HCT116 (cell line): Measurements from ENCODE around the gene HLA-DRB5. TPM values are rescaled to one million over a fixed set of nuclear protein-coding genes. Genes with fewer than 3 reads are reported as not detected.
"Not testable (repeated sequence)": the region's sequence is repeated elsewhere in the genome, so short reads cannot be mapped to it uniquely, and the experiment has no call there.

ENCODE experiments used
- ATAC-seq: fragments of 200-7000 bp; cut with Tn5 transposase; 2 replicates; pipeline ENCODE4 v1.9.1; 2020; ENCODE audit warnings: mild to moderate bottlenecking, moderate library complexity
- BruUV-seq: library from RNA; stranded (reverse); fragments of 400-500 nt; replicated peaks from 2 replicates; lab custom pipeline; 2021; lab: Mats Ljungman, UMichigan
- CTCF ChIA-PET: fragments of 300-600 bp; sonication (Branson Sonifier 250); formaldehyde crosslinking; loops from one replicate; lab custom pipeline; 2021; ENCODE audit warnings: antibody characterized with exemption; lab: Charles Lee
- POLR2A ChIA-PET: fragments of 300-600, 350-600 bp; sonication (Branson Sonifier 250); formaldehyde crosslinking; loops from one replicate; lab custom pipeline; 2021; ENCODE audit warnings: antibody characterized with exemption; lab: Charles Lee
- RAD21 ChIA-PET, 2 experiments: fragments of 300-600 bp; sonication (Branson Sonifier 250); formaldehyde crosslinking; loops; one replicate each; lab custom pipeline; 2023; ENCODE audit warnings: low total read pairs in 2 of 2; ENCODE audit not compliant: uncharacterized antibody in 2 of 2, unreplicated experiment in 2 of 2, low non-redundant PET in 1 of 2; lab: Charles Lee
- DNase-seq: peaks from one replicate; pipeline ENCODE4 v3.0.0-alpha.2; 2010; ENCODE audit warnings: low read depth, low spot score
- H2AFZ ChIP-seq: fragments of 200-600 bp; shearing (Covaris generic), sonication (generic); 2 replicates; pipeline ENCODE4 v1.6.1; 2017; ENCODE audit warnings: low read depth, mixed run types, mixed read lengths, antibody characterized with exemption, low read length; ENCODE audit not compliant: poor library complexity, severe bottlenecking
- H3K27ac ChIP-seq: 2 replicates; pipeline ENCODE4 v1.5.1; 2012; ENCODE audit warnings: low read depth, low read length
- H3K27me3 ChIP-seq: fragments of 200-600 bp; sonication (generic); 2 replicates; pipeline ENCODE4 v1.6.1; 2016; ENCODE audit warnings: mixed run types, low read length, mixed read lengths; ENCODE audit not compliant: insufficient read depth
- H3K36me3 ChIP-seq, 2 experiments: fragments of 200-500 bp in 1 of 2; fragments of 200-600 bp in 1 of 2; sonication (Bioruptor generic) in 1 of 2; sonication (generic) in 1 of 2; 2 replicates each; pipeline versions ENCODE4 v1.5.1 to v1.6.1; 2014 to 2016; ENCODE audit warnings: low read length in 2 of 2, inconsistent platforms in 1 of 2, mixed read lengths in 1 of 2, mixed run types in 1 of 2; ENCODE audit not compliant: insufficient read depth in 2 of 2, control insufficient read depth in 1 of 2
- H3K4me1 ChIP-seq, 2 experiments: fragments of 200-600 bp in 1 of 2; sonication (generic) in 1 of 2; 2 replicates each; pipeline versions ENCODE4 v1.5.1 to v1.6.1; 2012 to 2017; ENCODE audit warnings: low read length in 2 of 2, inconsistent platforms in 1 of 2, mild to moderate bottlenecking in 1 of 2, mixed read lengths in 1 of 2, mixed run types in 1 of 2, moderate library complexity in 1 of 2; ENCODE audit not compliant: insufficient read depth in 2 of 2, control insufficient read depth in 1 of 2
- H3K4me2 ChIP-seq: fragments of 200-600 bp; sonication (generic); 2 replicates; pipeline ENCODE4 v1.6.1; 2017; ENCODE audit warnings: mixed run types, low read length, mixed read lengths
- H3K4me3 ChIP-seq, 2 experiments: fragments of 200-600 bp in 1 of 2; sonication (generic) in 1 of 2; replicated peaks in 1 of 2; 2 replicates each; pipeline ENCODE4 v1.5.1; 2011 to 2016; ENCODE audit warnings: low read length in 2 of 2, control low read depth in 1 of 2, low read depth in 1 of 2, mild to moderate bottlenecking in 1 of 2, mixed read lengths in 1 of 2, mixed run types in 1 of 2
- H3K79me2 ChIP-seq: fragments of 200-600 bp; sonication (generic); 2 replicates; pipeline ENCODE4 v1.6.1; 2017; ENCODE audit warnings: mild to moderate bottlenecking, mixed run types, low read length, moderate library complexity, mixed read lengths; ENCODE audit not compliant: insufficient read depth
- H3K9ac ChIP-seq: fragments of 200-600 bp; sonication (generic); 2 replicates; pipeline ENCODE4 v1.6.1; 2016; ENCODE audit warnings: low read length, mixed read lengths
- H3K9me2 ChIP-seq: fragments of 200-600 bp; sonication (generic), shearing (Covaris generic); 2 replicates; pipeline ENCODE4 v1.6.1; 2017; ENCODE audit warnings: mixed run types, mild to moderate bottlenecking, moderate library complexity; ENCODE audit not compliant: insufficient read depth
- H3K9me3 ChIP-seq, 2 experiments: fragments of 200-500 bp in 1 of 2; fragments of 200-600 bp in 1 of 2; sonication (Bioruptor generic) in 1 of 2; sonication (generic) in 1 of 2; 2 replicates each; pipeline ENCODE4 v1.6.1; 2014 to 2017; ENCODE audit warnings: low read length in 2 of 2, mixed read lengths in 2 of 2, inconsistent platforms in 1 of 2, low read depth in 1 of 2, mild to moderate bottlenecking in 1 of 2, mixed run types in 1 of 2, moderate library complexity in 1 of 2; ENCODE audit not compliant: control insufficient read depth in 1 of 2, insufficient read depth in 1 of 2
- H4K20me1 ChIP-seq: fragments of 200-600 bp; sonication (generic), shearing (Covaris generic); 2 replicates; pipeline ENCODE4 v1.6.1; 2017; ENCODE audit warnings: mixed run types, mild to moderate bottlenecking, moderate library complexity; ENCODE audit not compliant: insufficient read depth
- CBX3 ChIP-seq: IDR thresholded peaks from 2 replicates; pipeline ENCODE4 v1.6.1; 2012; ENCODE audit warnings: low read depth
- EGR1 ChIP-seq: IDR thresholded peaks from 2 replicates; pipeline ENCODE4 v1.6.1; 2012; ENCODE audit warnings: low read depth
- POLR2A ChIP-seq: IDR thresholded peaks from 2 replicates; pipeline ENCODE4 v1.7.0; 2011; ENCODE audit warnings: borderline replicate concordance; ENCODE audit not compliant: insufficient read depth, insufficient read length; ENCODE audit errors: extremely low read depth
- POLR2AphosphoS5 ChIP-seq: IDR thresholded peaks from 2 replicates; pipeline ENCODE4 v1.6.1; 2011; ENCODE audit warnings: mild to moderate bottlenecking, low read depth, low read length, moderate library complexity
- SIN3A ChIP-seq: IDR thresholded peaks from 2 replicates; pipeline ENCODE4 v1.6.1; 2012; ENCODE audit warnings: low read depth
- SP1 ChIP-seq: IDR thresholded peaks from 2 replicates; pipeline ENCODE4 v1.6.1; 2012; ENCODE audit warnings: low read depth
- SRF ChIP-seq: IDR thresholded peaks from 2 replicates; pipeline ENCODE4 v1.6.1; 2012; ENCODE audit warnings: low read depth
- YY1 ChIP-seq: IDR thresholded peaks from 2 replicates; pipeline ENCODE4 v1.6.1; 2011; ENCODE audit warnings: low read length, low read depth, moderate library complexity, mild to moderate bottlenecking; ENCODE audit not compliant: insufficient replicate concordance; ENCODE audit errors: extremely low read depth
- ZFX ChIP-seq: fragments of 450-650 bp; IDR thresholded peaks from 2 replicates; pipeline ENCODE4 v1.6.1; 2017
- ZNF274 ChIP-seq: fragments of 200-500 bp; sonication (Bioruptor generic); IDR thresholded peaks from 2 replicates; pipeline ENCODE4 v1.6.1; 2014; ENCODE audit warnings: mild to moderate bottlenecking, low read depth, low read length, inconsistent platforms
- intact Hi-C: fragments of 100-400 bp; cut with micrococcal nuclease; formaldehyde crosslinking; loops from 2 replicates; pipeline ENCODE4 v1.10.0; 2022
- total RNA-seq: library from RNA; stranded (reverse); gene quantifications from one replicate; pipeline ENCODE4 v1.2.1, GENCODE V29; 2021; ENCODE audit not compliant: unreplicated experiment
- TF ChIP-seq, protein P1 (sequence below): IDR thresholded peaks from 2 replicates; pipeline ENCODE4 v1.6.1; 2012; ENCODE audit warnings: low read depth
- TF ChIP-seq, protein P2 (sequence below): IDR thresholded peaks from 2 replicates; pipeline ENCODE4 v1.6.1; 2011; ENCODE audit warnings: mild to moderate bottlenecking, low read length, moderate library complexity; ENCODE audit not compliant: insufficient replicate concordance; ENCODE audit errors: extremely low read depth

The HLA-DRB5 gene
- total RNA-seq, 1 experiment from 2014 or later = not detected

DNA sequence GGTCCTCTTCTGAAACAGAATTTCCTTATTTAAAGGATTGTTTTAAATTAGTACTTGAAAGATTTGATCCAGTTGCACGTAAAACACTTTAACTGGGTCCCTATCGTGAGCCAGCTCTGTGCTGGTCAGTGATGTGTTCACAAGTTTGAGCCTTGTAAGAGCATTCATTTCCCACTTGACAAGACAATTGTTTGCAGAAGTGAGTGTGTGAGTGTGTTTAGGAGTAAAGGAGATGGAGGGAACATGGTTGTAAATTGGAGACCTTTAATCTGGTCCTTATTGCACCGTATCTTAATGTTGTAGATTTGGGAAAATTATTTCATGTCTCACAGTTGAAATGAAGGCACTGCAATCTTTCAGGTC, 325 bp upstream of the HLA-DRB5 start:
- DNase-seq, H3K9me2 ChIP-seq, H3K9ac ChIP-seq, RAD21 ChIA-PET, H3K4me1 ChIP-seq, H4K20me1 ChIP-seq, BruUV-seq, H3K4me3 ChIP-seq, H3K27me3 ChIP-seq, CTCF ChIA-PET, H3K79me2 ChIP-seq, intact Hi-C loops, H3K36me3 ChIP-seq, H3K4me2 ChIP-seq, H2AFZ ChIP-seq, H3K9me3 ChIP-seq, H3K27ac ChIP-seq, ATAC-seq: not testable (repeated sequence)
- POLR2A ChIA-PET = interaction anchor here (0.8 kb wide), 1 partner anchor 58 kb away, joined by 6 read pairs; the partner anchor contains the start of gene HLA-DRB1

GRCh38 chr6:32522302-32523047, 7.6 kb downstream of the HLA-DRB5 start:
- DNase-seq (no peak), ATAC-seq (no peak)
- Histone ChIP-seq H3K4me1 (no peaks in the 10 kb centered on the region), H2AFZ (no peak overlapping the region), H3K79me2 (no peaks in the 10 kb centered on the region), H3K27me3 (no peaks in the 10 kb centered on the region), H3K4me3 (no peak overlapping the region), H3K9ac (no peak overlapping the region), H4K20me1 (no peaks in the 10 kb centered on the region), H3K9me3 (no peaks in the 10 kb centered on the region), H3K36me3 (no peaks in the 10 kb centered on the region), H3K27ac (no peak overlapping the region), H3K4me2 (no peak overlapping the region), H3K9me2 (no peaks in the 10 kb centered on the region)
- RAD21 ChIA-PET = no interaction called here
- intact Hi-C loops = no loop called here
- CTCF ChIA-PET = interaction anchor here (1.8 kb wide), 1 partner anchor 37 kb away, joined by 14 read pairs; no protein-coding TSS in a partner anchor
- BruUV-seq = no TSS peak
- POLR2A ChIA-PET = interaction anchor here (1.8 kb wide), 1 partner anchor 37 kb away, joined by 10 read pairs; no protein-coding TSS in a partner anchor
- TF ChIP-seq SRF = no peak
- TF ChIP-seq, protein P1, sequence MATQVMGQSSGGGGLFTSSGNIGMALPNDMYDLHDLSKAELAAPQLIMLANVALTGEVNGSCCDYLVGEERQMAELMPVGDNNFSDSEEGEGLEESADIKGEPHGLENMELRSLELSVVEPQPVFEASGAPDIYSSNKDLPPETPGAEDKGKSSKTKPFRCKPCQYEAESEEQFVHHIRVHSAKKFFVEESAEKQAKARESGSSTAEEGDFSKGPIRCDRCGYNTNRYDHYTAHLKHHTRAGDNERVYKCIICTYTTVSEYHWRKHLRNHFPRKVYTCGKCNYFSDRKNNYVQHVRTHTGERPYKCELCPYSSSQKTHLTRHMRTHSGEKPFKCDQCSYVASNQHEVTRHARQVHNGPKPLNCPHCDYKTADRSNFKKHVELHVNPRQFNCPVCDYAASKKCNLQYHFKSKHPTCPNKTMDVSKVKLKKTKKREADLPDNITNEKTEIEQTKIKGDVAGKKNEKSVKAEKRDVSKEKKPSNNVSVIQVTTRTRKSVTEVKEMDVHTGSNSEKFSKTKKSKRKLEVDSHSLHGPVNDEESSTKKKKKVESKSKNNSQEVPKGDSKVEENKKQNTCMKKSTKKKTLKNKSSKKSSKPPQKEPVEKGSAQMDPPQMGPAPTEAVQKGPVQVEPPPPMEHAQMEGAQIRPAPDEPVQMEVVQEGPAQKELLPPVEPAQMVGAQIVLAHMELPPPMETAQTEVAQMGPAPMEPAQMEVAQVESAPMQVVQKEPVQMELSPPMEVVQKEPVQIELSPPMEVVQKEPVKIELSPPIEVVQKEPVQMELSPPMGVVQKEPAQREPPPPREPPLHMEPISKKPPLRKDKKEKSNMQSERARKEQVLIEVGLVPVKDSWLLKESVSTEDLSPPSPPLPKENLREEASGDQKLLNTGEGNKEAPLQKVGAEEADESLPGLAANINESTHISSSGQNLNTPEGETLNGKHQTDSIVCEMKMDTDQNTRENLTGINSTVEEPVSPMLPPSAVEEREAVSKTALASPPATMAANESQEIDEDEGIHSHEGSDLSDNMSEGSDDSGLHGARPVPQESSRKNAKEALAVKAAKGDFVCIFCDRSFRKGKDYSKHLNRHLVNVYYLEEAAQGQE = no peak
- TF ChIP-seq, protein P2, sequence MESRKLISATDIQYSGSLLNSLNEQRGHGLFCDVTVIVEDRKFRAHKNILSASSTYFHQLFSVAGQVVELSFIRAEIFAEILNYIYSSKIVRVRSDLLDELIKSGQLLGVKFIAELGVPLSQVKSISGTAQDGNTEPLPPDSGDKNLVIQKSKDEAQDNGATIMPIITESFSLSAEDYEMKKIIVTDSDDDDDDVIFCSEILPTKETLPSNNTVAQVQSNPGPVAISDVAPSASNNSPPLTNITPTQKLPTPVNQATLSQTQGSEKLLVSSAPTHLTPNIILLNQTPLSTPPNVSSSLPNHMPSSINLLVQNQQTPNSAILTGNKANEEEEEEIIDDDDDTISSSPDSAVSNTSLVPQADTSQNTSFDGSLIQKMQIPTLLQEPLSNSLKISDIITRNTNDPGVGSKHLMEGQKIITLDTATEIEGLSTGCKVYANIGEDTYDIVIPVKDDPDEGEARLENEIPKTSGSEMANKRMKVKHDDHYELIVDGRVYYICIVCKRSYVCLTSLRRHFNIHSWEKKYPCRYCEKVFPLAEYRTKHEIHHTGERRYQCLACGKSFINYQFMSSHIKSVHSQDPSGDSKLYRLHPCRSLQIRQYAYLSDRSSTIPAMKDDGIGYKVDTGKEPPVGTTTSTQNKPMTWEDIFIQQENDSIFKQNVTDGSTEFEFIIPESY = no peak
- TF ChIP-seq ZNF274 = no peak
- TF ChIP-seq ZFX = no peak
- no peak for TF ChIP-seq SIN3A
- no peak for TF ChIP-seq CBX3
- no peak for TF ChIP-seq POLR2AphosphoS5
- no peak for TF ChIP-seq SP1
- TF ChIP-seq YY1 = no peak
- TF ChIP-seq EGR1 = no peak
- TF ChIP-seq POLR2A = no peak
